LoVo (cell line): ENCODE measurements around the gene NUDCD3.

Source experiments
- DNase-seq: peaks from one replicate; pipeline ENCODE4 v3.0.0-alpha.2; 2016; ENCODE audit warnings: low spot score

Gene NUDCD3

DNA sequence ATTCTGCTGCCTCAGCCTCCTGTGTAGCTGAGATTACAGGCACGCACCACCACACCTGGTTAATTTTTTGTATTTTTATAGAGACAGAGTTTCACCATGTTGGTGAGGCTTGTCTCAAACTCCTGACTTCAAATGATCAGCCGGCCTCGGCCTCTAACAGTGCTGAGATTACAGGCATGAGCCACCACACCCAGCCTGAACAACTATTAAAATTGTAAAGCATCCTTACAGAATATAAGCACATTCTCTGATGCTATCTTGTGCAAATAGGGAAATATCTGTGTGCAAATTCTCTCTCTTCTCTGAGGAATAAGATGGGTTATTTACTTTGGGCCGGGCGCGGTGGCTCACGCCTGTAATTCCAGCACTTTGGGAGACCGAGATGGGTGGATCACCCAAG, 12.5 kb downstream of the NUDCD3 start:
- no peak for DNase-seq

DNA sequence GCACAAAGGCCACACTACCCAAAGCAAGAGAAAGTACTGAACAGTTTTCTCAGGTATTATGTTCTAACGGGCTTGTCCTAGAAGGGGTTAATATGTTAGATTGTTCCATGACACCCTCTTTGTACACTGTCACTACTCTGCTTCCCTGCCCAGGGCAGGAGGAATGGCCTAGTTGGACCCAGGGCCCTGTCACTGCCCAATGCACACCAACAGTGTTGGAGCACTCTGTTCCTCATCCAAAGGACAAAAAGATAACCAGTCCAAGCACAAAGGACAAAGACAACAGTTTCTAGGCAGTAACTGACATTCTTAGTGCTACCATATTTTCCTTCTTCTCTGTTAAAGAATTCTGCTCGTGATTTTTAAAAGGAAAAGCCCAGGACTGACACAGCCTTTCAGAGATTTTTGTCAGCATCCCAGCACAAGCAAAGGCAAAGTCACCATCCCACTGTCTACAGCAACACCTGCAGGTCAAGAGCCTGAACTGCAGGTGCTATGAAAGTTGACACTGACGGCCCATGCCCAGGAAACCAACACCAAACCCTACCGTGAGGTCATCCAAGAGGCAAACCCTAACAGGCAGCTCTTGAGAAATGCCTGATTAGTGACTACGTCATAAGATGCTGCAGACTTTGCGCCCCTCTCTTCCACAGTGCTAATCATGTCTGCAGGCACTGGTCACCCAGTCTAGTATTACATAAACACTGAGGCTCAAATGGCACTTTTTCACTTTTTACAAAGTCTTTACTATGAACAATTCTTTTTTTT, 13.2 kb downstream of the NUDCD3 start:
- peak; percentile 37 for DNase-seq

DNA sequence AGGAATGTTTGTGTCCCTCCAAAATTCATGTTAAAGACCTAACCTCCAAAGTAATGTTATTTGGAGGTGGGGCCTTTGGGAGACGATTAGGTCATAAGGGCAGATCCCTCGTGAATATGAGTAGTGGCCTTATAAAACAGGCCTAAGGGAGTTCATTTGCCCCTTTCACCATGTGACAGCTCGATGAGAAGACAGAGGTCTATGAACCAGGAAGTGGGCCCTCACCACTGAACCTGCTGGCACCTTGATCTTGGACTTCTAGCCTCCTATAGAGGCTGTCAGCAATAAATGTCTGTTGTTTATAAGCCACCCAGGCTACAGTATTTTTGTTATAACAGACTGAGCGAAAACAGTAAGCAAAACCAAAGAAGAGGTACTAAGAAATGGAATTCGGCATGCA, 14.1 kb downstream of the NUDCD3 start:
- DNase-seq: no peak

- DNase-seq: peak; percentile 15
These were observed 17.2 kb downstream of the NUDCD3 start for GRCh38 chr7:44473295-44473694.

GRCh38 chr7:44472843-44473242, 17.6 kb downstream of the NUDCD3 start:
- DNase-seq: no peak

DNA sequence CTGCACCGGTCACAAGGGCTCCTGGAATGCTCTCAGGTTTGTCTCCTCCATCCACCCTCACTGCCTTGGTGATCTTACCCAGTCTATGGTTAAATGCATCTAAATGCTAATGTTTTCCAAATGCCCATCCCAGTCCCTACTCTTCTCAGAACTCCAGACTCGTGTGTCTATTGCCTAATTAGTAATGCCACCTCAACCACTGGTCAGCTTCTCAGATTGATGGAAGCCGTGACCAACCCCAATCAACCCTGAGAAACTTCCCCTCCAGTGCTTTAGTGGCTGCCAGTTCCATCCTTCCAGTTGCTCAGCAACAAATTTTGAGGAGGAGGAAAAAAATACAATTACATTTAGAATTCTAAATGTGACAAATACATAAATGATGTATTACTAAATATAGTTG, 18.6 kb downstream of the NUDCD3 start:
- no peak for DNase-seq

GRCh38 chr7:44471436-44471835, 19.0 kb downstream of the NUDCD3 start:
- DNase-seq: no peak

GRCh38 chr7:44470628-44471245, 19.7 kb downstream of the NUDCD3 start:
- no peak for DNase-seq

- no peak for DNase-seq
These were observed 20.4 kb downstream of the NUDCD3 start for GRCh38 chr7:44470135-44470479.

DNA sequence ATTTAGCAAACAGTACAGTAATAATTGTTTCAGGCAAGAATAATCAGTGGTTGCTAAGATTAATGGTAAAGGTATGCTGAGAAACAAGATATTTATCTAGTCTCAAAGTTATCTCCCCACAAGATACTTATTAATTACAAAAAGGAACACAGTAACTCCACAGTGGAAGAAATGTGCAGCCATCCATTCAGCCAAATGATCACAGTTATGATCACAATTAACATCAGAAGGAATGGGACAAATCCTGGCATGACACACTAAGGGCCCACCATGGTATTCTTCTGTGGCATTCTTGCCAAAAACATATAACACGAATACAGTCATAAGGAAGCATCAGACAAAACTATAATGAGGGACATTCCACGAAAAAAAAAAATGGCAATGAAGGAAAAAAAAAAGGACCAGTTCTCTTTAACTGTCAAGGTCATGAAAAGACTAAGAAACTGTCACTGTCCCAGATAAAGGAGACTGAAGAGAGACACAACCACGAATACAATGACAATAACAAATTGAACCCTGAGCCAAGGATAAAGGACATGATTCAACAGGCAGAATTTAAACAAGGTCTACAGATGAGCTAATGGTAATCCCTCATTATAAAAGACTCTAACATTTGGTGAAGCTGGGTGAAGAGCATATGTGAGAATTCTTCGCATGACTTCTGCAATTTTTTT, 20.9 kb downstream of the NUDCD3 start:
- DNase-seq: no peak

DNA sequence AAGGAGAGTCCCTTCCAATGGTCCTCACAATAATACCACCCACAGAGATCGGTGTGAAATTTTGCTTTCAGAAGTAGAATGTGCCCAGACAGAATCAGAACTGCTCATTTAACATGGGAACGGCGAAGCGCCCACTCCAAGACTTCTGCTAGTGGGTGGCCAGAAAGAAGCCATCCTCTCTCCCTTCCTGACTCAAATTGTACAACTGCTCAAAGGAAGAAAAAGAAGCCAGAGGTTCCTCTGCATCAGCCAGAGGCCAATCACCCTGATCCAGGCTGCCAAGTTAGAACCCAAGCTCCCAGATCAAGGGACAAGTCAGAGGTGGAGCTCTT, 23.3 kb downstream of the NUDCD3 start:
- DNase-seq: no peak

- no peak for DNase-seq
These were observed 23.9 kb downstream of the NUDCD3 start for GRCh38 chr7:44466300-44467216.

DNA sequence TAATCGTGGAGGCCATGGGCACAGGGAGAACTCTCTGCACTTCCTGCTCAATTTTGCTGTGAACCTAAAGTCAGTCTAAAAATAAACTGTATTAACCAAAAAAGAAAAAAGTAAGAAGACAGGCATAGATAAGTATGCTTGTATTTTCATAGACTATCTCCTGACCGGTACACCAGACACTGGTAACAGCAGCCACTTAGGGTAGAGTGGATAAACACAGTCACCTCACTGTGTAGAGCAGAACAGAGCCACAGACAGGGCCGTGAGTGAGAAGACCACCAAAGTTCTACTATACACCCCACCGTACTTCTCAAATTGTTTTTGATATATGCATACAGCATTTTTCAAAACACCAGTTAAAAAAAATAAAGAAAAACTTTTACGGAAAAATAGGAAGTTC, 25.0 kb downstream of the NUDCD3 start:
- no peak for DNase-seq

DNA sequence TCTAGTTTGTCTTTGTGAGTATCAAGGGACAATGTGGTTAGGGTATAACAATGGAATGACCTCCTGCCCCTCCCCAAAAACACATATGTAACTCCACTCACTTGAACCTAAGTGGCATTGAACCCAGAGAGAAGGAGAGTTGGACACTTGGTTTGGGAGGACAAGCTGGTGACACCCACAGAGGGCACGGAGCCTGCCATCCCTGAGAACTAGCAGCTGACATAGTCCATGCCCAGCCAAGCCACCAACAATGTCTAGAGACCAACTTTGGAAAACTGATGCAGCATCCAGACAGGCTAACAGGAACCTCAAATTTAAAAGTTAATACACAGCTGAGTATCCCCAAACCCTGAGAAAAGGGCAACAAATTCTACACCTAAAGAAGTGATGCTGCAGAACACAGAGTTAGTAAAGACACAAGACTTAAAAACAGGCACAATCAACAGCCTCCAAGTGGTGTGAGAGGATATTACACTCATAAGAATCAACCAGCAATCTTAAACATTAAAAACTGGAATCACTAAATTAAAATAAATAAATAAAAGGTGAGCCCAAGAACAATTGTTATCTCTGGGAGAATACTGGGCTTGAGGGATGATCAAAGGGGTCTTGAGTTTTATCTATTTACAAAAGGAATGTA, 27.2 kb downstream of the NUDCD3 start:
- no peak for DNase-seq

DNA sequence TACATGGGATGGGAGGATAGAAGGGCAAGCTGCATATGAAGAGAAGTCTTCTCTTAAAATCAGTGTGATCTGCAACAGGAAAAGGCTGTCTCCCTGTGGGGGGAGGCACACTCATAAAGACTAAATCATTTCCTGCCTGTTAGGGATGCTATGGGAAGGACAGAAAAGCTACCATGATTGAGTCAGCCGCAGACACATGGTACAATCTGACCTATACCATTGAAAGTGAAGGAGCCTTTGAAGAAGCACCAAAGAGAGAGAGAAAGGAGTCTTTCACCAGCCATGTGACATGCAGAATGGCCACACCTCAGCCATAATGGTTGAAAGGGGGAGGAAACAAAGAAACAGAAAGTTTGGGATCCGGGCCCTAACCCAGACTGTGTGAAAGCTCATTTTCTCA, 29.1 kb downstream of the NUDCD3 start:
- no peak for DNase-seq

DNA sequence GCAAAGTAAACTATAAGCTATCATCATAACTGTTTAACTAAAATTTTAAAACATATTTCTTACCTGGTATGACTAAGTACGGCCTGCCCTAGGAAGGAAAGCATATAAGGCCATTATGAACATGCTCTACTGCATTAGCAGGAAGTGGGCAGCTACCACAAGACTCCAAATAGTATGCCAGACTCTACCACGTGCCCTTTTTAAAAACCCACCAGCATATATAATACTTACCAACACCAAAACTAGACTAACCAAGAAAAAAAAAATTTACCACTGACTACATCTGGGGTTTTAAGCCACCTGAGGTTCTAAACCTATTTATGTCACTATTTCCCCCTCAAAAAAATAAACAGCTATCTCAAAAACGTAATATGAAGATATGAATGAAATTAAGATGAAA, 30.1 kb downstream of the NUDCD3 start:
- no peak for DNase-seq

DNA sequence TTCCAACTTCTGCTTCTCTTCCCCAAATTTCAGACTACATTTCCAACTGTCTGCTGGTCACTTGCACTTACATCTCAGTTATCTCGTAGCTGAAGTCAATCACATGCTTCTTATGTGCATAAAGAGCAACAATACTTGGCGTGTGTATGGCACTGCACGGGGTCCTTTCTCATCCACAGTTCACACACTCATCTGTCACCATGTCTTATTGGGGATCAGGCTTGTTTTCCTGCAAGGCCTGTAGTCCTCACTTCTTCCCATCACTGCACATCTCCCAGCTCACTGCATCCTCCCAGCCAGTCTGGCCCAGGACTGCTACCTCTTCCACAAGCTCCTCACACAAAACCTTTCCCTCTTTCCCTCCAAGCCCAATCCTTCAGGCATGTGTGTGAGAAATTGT, 35.3 kb downstream of the NUDCD3 start:
- no peak for DNase-seq

DNA sequence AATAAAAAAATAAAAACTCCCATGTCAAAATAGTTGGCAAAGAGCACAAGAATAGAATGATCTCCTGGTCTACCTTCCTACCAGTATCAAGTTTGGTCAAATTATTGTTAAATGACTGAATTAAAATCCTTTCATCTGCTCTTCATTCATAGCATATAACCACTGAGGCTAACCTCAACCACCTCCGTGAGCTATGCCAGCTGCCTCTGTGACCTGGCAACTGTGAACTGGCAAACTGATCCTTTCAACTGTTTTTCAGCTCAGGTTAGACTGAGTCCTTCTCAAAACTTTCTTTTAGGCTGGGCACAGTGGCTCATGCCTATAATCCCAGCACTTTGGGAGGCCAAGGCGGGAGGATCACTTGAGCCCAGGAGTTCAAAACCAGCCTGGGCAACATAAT, 36.1 kb downstream of the NUDCD3 start:
- no peak for DNase-seq

- DNase-seq: no peak
These were observed 39.3 kb downstream of the NUDCD3 start for GRCh38 chr7:44451123-44451522.

- no peak for DNase-seq
These were observed 40.9 kb downstream of the NUDCD3 start for GRCh38 chr7:44449584-44449928.

DNA sequence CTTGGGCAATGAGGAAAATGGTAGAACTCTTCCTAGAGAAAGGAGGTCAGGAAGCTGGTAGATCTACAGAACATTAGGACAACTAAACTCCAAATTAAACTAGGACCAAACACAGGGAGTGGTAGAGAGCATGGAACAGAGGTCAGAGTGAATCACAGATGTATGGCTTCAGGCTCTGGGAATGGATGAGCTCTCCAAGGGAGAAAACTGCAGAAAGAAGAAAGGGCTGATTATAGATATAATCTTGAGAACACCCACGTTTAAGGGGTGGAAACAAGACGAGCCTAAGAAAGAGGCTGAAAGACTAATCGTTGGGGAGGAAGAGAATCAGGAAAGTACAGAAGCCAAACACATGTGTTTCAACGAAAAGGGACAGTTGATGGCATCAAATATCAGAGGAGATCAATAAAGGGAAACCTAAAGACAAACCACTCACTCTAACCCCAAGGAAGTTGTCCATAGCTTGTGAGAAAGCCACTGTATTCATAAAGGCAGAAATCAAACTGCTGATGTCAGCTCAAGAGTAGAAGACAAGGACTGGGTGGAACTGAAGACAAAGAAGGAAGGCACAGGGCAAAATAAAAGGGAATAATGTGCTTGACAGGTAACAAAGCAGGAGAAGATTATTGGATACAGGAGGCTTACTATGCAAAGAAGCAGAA, 41.4 kb downstream of the NUDCD3 start:
- no peak for DNase-seq
